GM15510 (cell line): ENCODE results near the gene SAXO1.

ENCODE experiments used
- POLR2A ChIP-seq: IDR thresholded peaks from 3 replicates; pipeline ENCODE4 v1.6.1; 2011; ENCODE audit warnings: borderline replicate concordance; ENCODE audit not compliant: insufficient read length; ENCODE audit errors: extremely low read depth

The SAXO1 gene

GRCh38 chr9:19022206-19022605, 10.8 kb downstream of the SAXO1 start:
- no peak for TF ChIP-seq POLR2A

GRCh38 chr9:19020886-19021455, 12.0 kb downstream of the SAXO1 start:
- TF ChIP-seq POLR2A = no peak

GRCh38 chr9:19018201-19018600, 14.8 kb downstream of the SAXO1 start:
- no peak for TF ChIP-seq POLR2A

- TF ChIP-seq POLR2A = no peak
Measured at GRCh38 chr9:19009391-19009965, 23.5 kb downstream of the SAXO1 start.

GRCh38 chr9:19000133-19000532, 32.9 kb downstream of the SAXO1 start:
- no peak for TF ChIP-seq POLR2A

GRCh38 chr9:18999173-18999785, 33.7 kb downstream of the SAXO1 start:
- no peak for TF ChIP-seq POLR2A

- no peak for TF ChIP-seq POLR2A
Measured at GRCh38 chr9:18997151-18997550, 35.9 kb downstream of the SAXO1 start.

GRCh38 chr9:18996211-18996610, 36.8 kb downstream of the SAXO1 start:
- TF ChIP-seq POLR2A = no peak

- TF ChIP-seq POLR2A = no peak
Measured at GRCh38 chr9:18994263-18994916, 38.6 kb downstream of the SAXO1 start.

GRCh38 chr9:18990494-18990893, 42.5 kb downstream of the SAXO1 start:
- TF ChIP-seq POLR2A = no peak

GRCh38 chr9:18989865-18990264, 43.1 kb downstream of the SAXO1 start:
- TF ChIP-seq POLR2A = no peak

GRCh38 chr9:18989097-18989496, 43.9 kb downstream of the SAXO1 start:
- TF ChIP-seq POLR2A = no peak

GRCh38 chr9:18988003-18988402, 45.0 kb downstream of the SAXO1 start:
- TF ChIP-seq POLR2A = no peak

- TF ChIP-seq POLR2A = no peak
Measured at GRCh38 chr9:18985996-18986395, 47.0 kb downstream of the SAXO1 start.

- no peak for TF ChIP-seq POLR2A
Measured at GRCh38 chr9:18985464-18985951, 47.5 kb downstream of the SAXO1 start.

- TF ChIP-seq POLR2A = no peak
Measured at GRCh38 chr9:18982262-18982620, 50.8 kb downstream of the SAXO1 start.
